A549 (cell line): Measurements from ENCODE around the gene TBCCD1. TPM values are rescaled to one million over a fixed set of nuclear protein-coding genes. Genes with fewer than 3 reads are reported as not detected.
"Not testable (repeated sequence)": the region's sequence is repeated elsewhere in the genome, so short reads cannot be mapped to it uniquely, and the experiment has no call there.

Experiments
- ATAC-seq, 2 experiments: fragments of 200-7000 bp in 1 of 2; fragments of >200 bp in 1 of 2; cut with Nextera tagmentation in 1 of 2; cut with Tn5 transposase in 1 of 2; 3 replicates each; pipeline versions ENCODE4 v1.8.0 to v1.9.1; 2018 to 2020; ENCODE audit warnings: mild to moderate bottlenecking in 1 of 2, moderate library complexity in 1 of 2
- CTCF ChIA-PET: fragments of 300-600 bp; sonication (Branson Sonifier 250); formaldehyde crosslinking; extraction: SDS; loops from one replicate; lab custom pipeline; 2021; ENCODE audit warnings: antibody characterized with exemption, inconsistent platforms; lab: Yijun Ruan, JAX
- POLR2A ChIA-PET: fragments of 350-600 bp; formaldehyde crosslinking; extraction: SDS; loops from one replicate; lab custom pipeline; 2021; ENCODE audit warnings: antibody characterized with exemption, inconsistent platforms; lab: Yijun Ruan, JAX
- DNase-seq, 2 experiments: peaks; one replicate each; pipeline versions ENCODE4 v3.0.0 to v3.0.0-alpha.2; 2011 to 2016; ENCODE audit warnings: low read depth in 1 of 2, low spot score in 1 of 2
- FAIRE-seq: peaks from 2 replicates; lab custom pipeline; 2011; peaks lifted over from hg19 to GRCh38; lab: Jason Lieb, UNC
- H3K27ac ChIP-seq, 2 experiments: fragments of >200 bp; sonication (Bioruptor Twin); formaldehyde crosslinking; 3 replicates each; pipeline ENCODE4 v1.5.1; 2016 to 2017
- H3K4me1 ChIP-seq: fragments of >200 bp; sonication (Bioruptor Twin); formaldehyde crosslinking; 3 replicates; pipeline ENCODE4 v1.6.1; 2016
- H3K4me2 ChIP-seq: fragments of >200 bp; sonication (Bioruptor Twin); formaldehyde crosslinking; 3 replicates; pipeline ENCODE4 v1.6.1; 2016
- H3K4me3 ChIP-seq: fragments of >200 bp; sonication (Bioruptor Twin); formaldehyde crosslinking; 3 replicates; pipeline ENCODE4 v1.5.1; 2016
- H3K9me3 ChIP-seq: fragments of >200 bp; sonication (Bioruptor Twin); formaldehyde crosslinking; 3 replicates; pipeline ENCODE4 v1.6.1; 2016
- CEBPB ChIP-seq, 2 experiments: fragments of >200 bp in 1 of 2; sonication (Bioruptor Twin) in 1 of 2; formaldehyde crosslinking in 1 of 2; IDR thresholded peaks; 2 replicates each; pipeline ENCODE4 v1.6.1; 2012 to 2016
- EP300 ChIP-seq, 2 experiments: fragments of >200 bp; sonication (Bioruptor Twin); formaldehyde crosslinking; IDR thresholded peaks; 2 replicates in 1 of 2; 3 replicates in 1 of 2; pipeline ENCODE4 v1.6.1; 2016 to 2017
- FOXS1 ChIP-seq: fragments of 250-450 bp; sonication (Bioruptor Pico); IDR thresholded peaks from 2 replicates; pipeline ENCODE4 v1.5.0; 2020; ENCODE audit warnings: mild to moderate bottlenecking, moderate library complexity
- GATA3 ChIP-seq: IDR thresholded peaks from 2 replicates; pipeline ENCODE4 v1.6.1; 2012; ENCODE audit warnings: borderline replicate concordance
- HOXB13 ChIP-seq: fragments of 250-450 bp; sonication (Bioruptor Pico); IDR thresholded peaks from 2 replicates; pipeline ENCODE4 v1.5.0; 2020; ENCODE audit warnings: low read depth, mild to moderate bottlenecking, moderate library complexity
- HOXB5 ChIP-seq: fragments of 250-450 bp; sonication (Bioruptor Pico); IDR thresholded peaks from 2 replicates; pipeline ENCODE4 v1.5.0; 2020; ENCODE audit warnings: mild to moderate bottlenecking, moderate library complexity
- JUNB ChIP-seq: fragments of >200 bp; sonication (Bioruptor Twin); formaldehyde crosslinking; IDR thresholded peaks from 2 replicates; pipeline ENCODE4 v1.6.1; 2016
- KDM1A ChIP-seq: fragments of 200-600 bp; sonication (generic); IDR thresholded peaks from 2 replicates; pipeline ENCODE4 v1.6.1; 2016; ENCODE audit warnings: low read depth, mild to moderate bottlenecking
- MAFK ChIP-seq: fragments of 450-650 bp; IDR thresholded peaks from 2 replicates; pipeline ENCODE4 v1.6.1; 2014; ENCODE audit not compliant: partially characterized antibody
- NFE2L2 ChIP-seq: fragments of 150-350 bp; conservative IDR thresholded peaks from 2 replicates; pipeline ENCODE4 v1.6.1; 2014; ENCODE audit warnings: low read length
- NPAS2 ChIP-seq: fragments of 250-450 bp; sonication (Bioruptor Pico); IDR thresholded peaks from 2 replicates; pipeline ENCODE4 v1.8.0; 2022; ENCODE audit warnings: mild to moderate bottlenecking, moderate library complexity, borderline replicate concordance
- POLR2AphosphoS2 ChIP-seq: conservative IDR thresholded peaks from 2 replicates; pipeline ENCODE4 v1.6.1; 2012; ENCODE audit warnings: low read length, improper control_type of control experiment, inconsistent platforms
- RNF2 ChIP-seq: fragments of 200-600 bp; sonication (generic); IDR thresholded peaks from 2 replicates; pipeline ENCODE4 v1.6.1; 2016; ENCODE audit warnings: low read depth, mild to moderate bottlenecking, antibody characterized with exemption, moderate library complexity, borderline replicate concordance
- TFCP2L1 ChIP-seq: fragments of 250-450 bp; sonication (Bioruptor Pico); IDR thresholded peaks from 2 replicates; pipeline ENCODE4 v1.5.0; 2021; ENCODE audit warnings: mild to moderate bottlenecking
- ZC3H11A ChIP-seq: fragments of 450-650 bp; IDR thresholded peaks from 2 replicates; pipeline ENCODE4 v1.6.1; 2014; ENCODE audit warnings: antibody characterized with exemption, mild to moderate bottlenecking
- ZFP36 ChIP-seq: fragments of 450-650 bp; IDR thresholded peaks from 2 replicates; pipeline ENCODE4 v1.6.1; 2014; ENCODE audit warnings: borderline replicate concordance; ENCODE audit not compliant: partially characterized antibody
- ZSCAN20 ChIP-seq: fragments of 250-450 bp; sonication (Bioruptor Pico); IDR thresholded peaks from 2 replicates; pipeline ENCODE4 v1.8.0; 2022; ENCODE audit warnings: mild to moderate bottlenecking, moderate library complexity
- WGBS: methylation state at CpG from one replicate; pipeline ENCODE4 v1.1.6; 2017; ENCODE audit errors: missing lambda C conversion rate; 5-methylcytosine and 5-hydroxymethylcytosine counted together
- polyA plus RNA-seq, 4 experiments: library from polyadenylated mRNA; depleted of rRNA in 3 of 4; stranded (reverse); fragments of >200 nt; fragmentation: RNase III in 1 of 4; extraction: RNeasy Plus Mini Kit Qiagen cat#74134 plus additional on column Dnase treatment in 1 of 4; gene quantifications; 2 replicates in 3 of 4; 3 replicates in 1 of 4; pipeline ENCODE4 v1.2.3, GENCODE V29; 2011 to 2017
- TF ChIP-seq, protein P1 (sequence below): IDR thresholded peaks from 2 replicates; pipeline ENCODE4 v1.6.1; 2012
- TF ChIP-seq, protein P2 (sequence below): fragments of 250-450 bp; sonication (Bioruptor Pico); IDR thresholded peaks from 2 replicates; pipeline ENCODE4 v1.5.0; 2020; ENCODE audit warnings: low read depth, mild to moderate bottlenecking, moderate library complexity
- TF ChIP-seq, protein P3 (sequence below): fragments of >200 bp; sonication (Bioruptor Twin); formaldehyde crosslinking; IDR thresholded peaks from 2 replicates; pipeline ENCODE4 v1.6.1; 2016
- TF ChIP-seq, protein P4 (sequence below): fragments of 200-600 bp; sonication (generic); IDR thresholded peaks from 2 replicates; pipeline ENCODE4 v1.6.1; 2016; ENCODE audit warnings: antibody characterized with exemption, mild to moderate bottlenecking, moderate library complexity

Gene TBCCD1
- polyA plus RNA-seq, 2 of the 4 experiments (the other 2 are of a cell fraction), result 5.8 to 11.4 TPM

DNA sequence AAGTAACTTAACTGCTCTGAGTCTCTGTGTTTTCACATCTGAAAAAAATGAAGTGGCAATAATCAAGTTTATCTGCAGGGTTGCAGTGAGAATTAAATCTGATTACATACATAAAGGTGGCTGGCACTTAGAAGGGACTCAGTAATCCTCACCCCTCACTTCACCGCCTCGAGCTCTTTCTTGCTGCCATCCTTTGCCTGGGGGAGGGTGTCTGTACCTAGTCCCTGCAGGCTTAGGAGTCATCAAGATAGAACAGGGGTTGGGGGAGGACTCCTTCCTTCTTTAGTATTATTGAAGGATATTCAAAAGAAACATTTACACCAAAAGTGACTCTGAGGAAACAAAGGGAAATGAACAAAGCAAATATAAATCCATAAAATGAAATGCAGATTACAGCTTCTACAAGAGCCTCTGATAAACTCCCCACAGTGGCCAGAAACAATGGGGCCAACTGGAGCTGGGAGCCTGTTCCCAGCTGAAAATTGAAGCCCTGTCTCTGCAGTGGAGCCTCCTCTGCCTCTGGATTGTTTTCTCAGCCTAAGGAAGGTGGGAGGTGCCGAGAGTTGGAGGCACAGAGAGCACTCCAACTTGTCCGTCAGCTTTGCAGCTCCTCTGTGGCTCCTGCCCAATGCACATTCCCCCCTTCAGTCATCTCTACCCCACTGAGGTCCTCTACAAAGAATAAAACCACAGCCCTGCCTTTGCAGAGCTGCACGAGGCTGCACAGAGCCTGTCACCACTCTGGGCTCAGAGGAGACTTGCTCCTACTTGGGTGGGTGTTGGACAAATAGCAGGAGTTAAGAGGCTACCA, 64.8 kb downstream of the TBCCD1 start (continued):
- TF ChIP-seq, protein P1, sequence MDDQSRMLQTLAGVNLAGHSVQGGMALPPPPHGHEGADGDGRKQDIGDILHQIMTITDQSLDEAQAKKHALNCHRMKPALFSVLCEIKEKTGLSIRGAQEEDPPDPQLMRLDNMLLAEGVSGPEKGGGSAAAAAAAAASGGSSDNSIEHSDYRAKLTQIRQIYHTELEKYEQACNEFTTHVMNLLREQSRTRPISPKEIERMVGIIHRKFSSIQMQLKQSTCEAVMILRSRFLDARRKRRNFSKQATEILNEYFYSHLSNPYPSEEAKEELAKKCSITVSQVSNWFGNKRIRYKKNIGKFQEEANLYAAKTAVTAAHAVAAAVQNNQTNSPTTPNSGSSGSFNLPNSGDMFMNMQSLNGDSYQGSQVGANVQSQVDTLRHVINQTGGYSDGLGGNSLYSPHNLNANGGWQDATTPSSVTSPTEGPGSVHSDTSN, result no peak
- TF ChIP-seq MAFK, result no peak
- TF ChIP-seq NPAS2, result no peak
- TF ChIP-seq HOXB13 (CRISPR knock-in tag), result no peak
- no peak for TF ChIP-seq ZSCAN20 (CRISPR knock-in tag)
- no peak for TF ChIP-seq CEBPB (IDR thresholded peaks at IDR 0.05)
- TF ChIP-seq NFE2L2, result no peak
- TF ChIP-seq POLR2AphosphoS2, result no peak
- TF ChIP-seq, protein P2, sequence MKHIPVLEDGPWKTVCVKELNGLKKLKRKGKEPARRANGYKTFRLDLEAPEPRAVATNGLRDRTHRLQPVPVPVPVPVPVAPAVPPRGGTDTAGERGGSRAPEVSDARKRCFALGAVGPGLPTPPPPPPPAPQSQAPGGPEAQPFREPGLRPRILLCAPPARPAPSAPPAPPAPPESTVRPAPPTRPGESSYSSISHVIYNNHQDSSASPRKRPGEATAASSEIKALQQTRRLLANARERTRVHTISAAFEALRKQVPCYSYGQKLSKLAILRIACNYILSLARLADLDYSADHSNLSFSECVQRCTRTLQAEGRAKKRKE (CRISPR knock-in tag), result no peak
- TF ChIP-seq, all 56 proteins: peak for 0

DNA sequence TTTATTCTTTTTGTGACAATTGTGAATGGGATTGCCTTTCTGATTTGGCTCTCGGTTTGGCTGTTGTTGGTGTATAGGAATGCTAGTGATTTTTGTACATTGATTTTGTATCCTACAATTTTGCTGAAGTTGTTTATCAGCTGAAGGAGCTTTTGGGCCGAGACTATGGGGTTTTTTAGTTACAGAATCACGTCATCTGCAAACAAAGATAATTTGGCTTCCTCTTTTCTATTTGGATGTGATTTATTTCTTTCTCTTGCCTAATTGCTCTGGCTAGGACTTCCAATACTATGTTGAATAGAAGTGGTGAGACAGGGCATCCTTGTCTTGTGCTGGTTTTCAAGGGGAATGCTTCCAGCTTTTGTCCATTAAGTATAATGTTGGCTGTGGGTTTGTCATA, 67.2 kb downstream of the TBCCD1 start:
- H3K4me2 ChIP-seq, FAIRE-seq, H3K9me3 ChIP-seq, H3K27ac ChIP-seq, H3K4me3 ChIP-seq, ATAC-seq, DNase-seq, POLR2A ChIA-PET, H3K4me1 ChIP-seq: not testable (repeated sequence)
- CTCF ChIA-PET, result interaction anchor here (0.6 kb wide), 1 partner anchor 125 kb away, joined by 3 read pairs; no protein-coding TSS in a partner anchor
- WGBS, result 13% methylated on average over 3 of the region's 3 CpGs

DNA sequence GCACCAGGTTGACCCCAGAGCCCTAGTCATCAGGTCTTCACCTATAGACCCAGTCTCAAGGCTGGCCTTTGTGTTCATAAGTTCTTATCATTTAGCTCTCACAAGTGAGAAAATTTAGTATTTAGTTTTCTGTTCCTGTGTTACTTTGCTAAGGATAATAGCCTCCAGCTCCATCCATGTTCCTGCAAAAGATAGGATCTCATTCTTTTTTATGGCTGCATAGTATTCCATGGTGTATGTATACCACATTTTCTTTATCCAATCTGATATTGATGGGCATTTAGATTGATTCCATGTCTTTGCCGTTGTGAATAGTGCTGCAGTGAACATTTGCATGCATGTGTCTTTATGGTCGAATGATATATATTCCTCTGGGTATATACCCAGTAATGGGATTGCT, 69.1 kb downstream of the TBCCD1 start:
- H3K4me1 ChIP-seq, H3K4me2 ChIP-seq, H3K9me3 ChIP-seq, POLR2A ChIA-PET, H3K4me3 ChIP-seq, FAIRE-seq, ATAC-seq, CTCF ChIA-PET, H3K27ac ChIP-seq, DNase-seq: not testable (repeated sequence)
- 16% methylated on average over 2 of the region's 2 CpGs for WGBS

DNA sequence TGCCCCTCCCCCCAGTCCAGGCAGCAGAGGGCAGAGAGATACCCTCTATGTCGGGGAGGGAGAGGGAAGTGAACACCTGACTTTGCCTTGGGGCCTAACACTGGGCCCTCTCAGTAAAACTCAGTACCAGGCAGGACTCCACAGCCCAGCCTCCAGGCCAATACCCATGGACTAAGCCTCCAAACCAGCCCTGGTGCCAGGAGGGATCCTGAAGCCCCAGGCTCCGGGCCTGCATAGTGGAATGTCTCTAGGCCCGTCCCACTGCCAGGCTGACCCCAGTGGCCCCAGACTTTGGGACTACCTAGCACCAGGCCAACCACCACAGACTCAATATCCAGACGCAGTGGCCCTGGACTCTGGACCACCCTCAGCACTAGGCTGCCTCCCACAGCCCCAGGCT, 69.5 kb downstream of the TBCCD1 start:
- POLR2A ChIA-PET, result no interaction called here
- WGBS, result 50% methylated on average over 2 of the region's 4 CpGs
- CTCF ChIA-PET, result no interaction called here
- TF ChIP-seq RNF2 (no peak), KDM1A (no peak), EP300 (IDR thresholded peaks at IDR 0.05) (no peak), NPAS2 (no peak), JUNB (no peak), HOXB5 (no peak), GATA3 (no peak), TFCP2L1 (CRISPR knock-in tag) (no peak), ZC3H11A (no peak), ZFP36 (no peak), FOXS1 (CRISPR knock-in tag) (no peak)
- TF ChIP-seq, protein P3, sequence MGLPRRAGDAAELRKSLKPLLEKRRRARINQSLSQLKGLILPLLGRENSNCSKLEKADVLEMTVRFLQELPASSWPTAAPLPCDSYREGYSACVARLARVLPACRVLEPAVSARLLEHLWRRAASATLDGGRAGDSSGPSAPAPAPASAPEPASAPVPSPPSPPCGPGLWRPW, result no peak
- TF ChIP-seq, protein P4, sequence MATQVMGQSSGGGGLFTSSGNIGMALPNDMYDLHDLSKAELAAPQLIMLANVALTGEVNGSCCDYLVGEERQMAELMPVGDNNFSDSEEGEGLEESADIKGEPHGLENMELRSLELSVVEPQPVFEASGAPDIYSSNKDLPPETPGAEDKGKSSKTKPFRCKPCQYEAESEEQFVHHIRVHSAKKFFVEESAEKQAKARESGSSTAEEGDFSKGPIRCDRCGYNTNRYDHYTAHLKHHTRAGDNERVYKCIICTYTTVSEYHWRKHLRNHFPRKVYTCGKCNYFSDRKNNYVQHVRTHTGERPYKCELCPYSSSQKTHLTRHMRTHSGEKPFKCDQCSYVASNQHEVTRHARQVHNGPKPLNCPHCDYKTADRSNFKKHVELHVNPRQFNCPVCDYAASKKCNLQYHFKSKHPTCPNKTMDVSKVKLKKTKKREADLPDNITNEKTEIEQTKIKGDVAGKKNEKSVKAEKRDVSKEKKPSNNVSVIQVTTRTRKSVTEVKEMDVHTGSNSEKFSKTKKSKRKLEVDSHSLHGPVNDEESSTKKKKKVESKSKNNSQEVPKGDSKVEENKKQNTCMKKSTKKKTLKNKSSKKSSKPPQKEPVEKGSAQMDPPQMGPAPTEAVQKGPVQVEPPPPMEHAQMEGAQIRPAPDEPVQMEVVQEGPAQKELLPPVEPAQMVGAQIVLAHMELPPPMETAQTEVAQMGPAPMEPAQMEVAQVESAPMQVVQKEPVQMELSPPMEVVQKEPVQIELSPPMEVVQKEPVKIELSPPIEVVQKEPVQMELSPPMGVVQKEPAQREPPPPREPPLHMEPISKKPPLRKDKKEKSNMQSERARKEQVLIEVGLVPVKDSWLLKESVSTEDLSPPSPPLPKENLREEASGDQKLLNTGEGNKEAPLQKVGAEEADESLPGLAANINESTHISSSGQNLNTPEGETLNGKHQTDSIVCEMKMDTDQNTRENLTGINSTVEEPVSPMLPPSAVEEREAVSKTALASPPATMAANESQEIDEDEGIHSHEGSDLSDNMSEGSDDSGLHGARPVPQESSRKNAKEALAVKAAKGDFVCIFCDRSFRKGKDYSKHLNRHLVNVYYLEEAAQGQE, result no peak
- no peak overlapping the region for H3K4me3 ChIP-seq
- no peaks in the 10 kb centered on the region for H3K9me3 ChIP-seq
- no peak overlapping the region for H3K4me2 ChIP-seq
- no peaks in the 10 kb centered on the region for H3K4me1 ChIP-seq
- no peak overlapping the region for H3K27ac ChIP-seq
- no peak for FAIRE-seq
- no peak for DNase-seq
- ATAC-seq, result no peak
